GM12878 (cell line): Measurements from ENCODE around the gene LURAP1L. TPM values are rescaled to one million over a fixed set of nuclear protein-coding genes. Genes with fewer than 3 reads are reported as not detected.

Experiments
- ATAC-seq: fragments of 200-7000 bp; cut with Tn5 transposase; 3 replicates; pipeline ENCODE4 v1.9.1; 2020; ENCODE audit warnings: mild to moderate bottlenecking, moderate library complexity
- BruUV-seq: library from RNA; stranded (reverse); fragments of 400-500 nt; replicated peaks from 2 replicates; lab custom pipeline; 2021; lab: Mats Ljungman, UMichigan
- CTCF ChIA-PET: fragments of 300-600 bp; sonication (Branson Sonifier 250); formaldehyde crosslinking; extraction: SDS; loops from one replicate; lab custom pipeline; 2021; ENCODE audit warnings: inconsistent platforms; lab: Yijun Ruan, JAX
- POLR2A ChIA-PET: fragments of 350-600 bp; formaldehyde crosslinking; extraction: SDS; loops from one replicate; lab custom pipeline; 2021; ENCODE audit warnings: inconsistent platforms; lab: Charles Lee
- RAD21 ChIA-PET: fragments of 300-600 bp; sonication (Branson Sonifier 250); formaldehyde crosslinking; loops from one replicate; lab custom pipeline; 2023; ENCODE audit warnings: antibody characterized with exemption; ENCODE audit not compliant: unreplicated experiment; lab: Charles Lee
- SMC1A ChIA-PET: fragments of 300-600 bp; sonication (Branson Sonifier 250); formaldehyde crosslinking; loops from one replicate; lab custom pipeline; 2023; ENCODE audit not compliant: unreplicated experiment, uncharacterized antibody; lab: Charles Lee
- DNase-seq: peaks from one replicate; pipeline ENCODE4 v3.0.0-alpha.2; 2011; ENCODE audit warnings: low read depth, low spot score
- FAIRE-seq: peaks from 3 replicates; lab custom pipeline; 2011; peaks lifted over from hg19 to GRCh38; lab: Jason Lieb, UNC
- H2AFZ ChIP-seq: 2 replicates; pipeline ENCODE4 v1.6.0; 2011; ENCODE audit warnings: low read depth, low read length, control low read depth; ENCODE audit not compliant: control insufficient read depth
- H3K27ac ChIP-seq: 2 replicates; pipeline ENCODE4 v1.5.1; 2011; ENCODE audit warnings: control low read depth; ENCODE audit not compliant: control insufficient read depth, insufficient read depth
- H3K27me3 ChIP-seq, 2 experiments: replicated peaks in 1 of 2; 2 replicates each; pipeline versions ENCODE4 v1.6.0 to v1.6.1; 2011; ENCODE audit warnings: low read length in 1 of 2; ENCODE audit not compliant: control insufficient read depth in 2 of 2, insufficient read depth in 2 of 2
- H3K36me3 ChIP-seq, 2 experiments: 2 replicates each; pipeline ENCODE4 v1.5.1; 2011; ENCODE audit warnings: low read length in 1 of 2; ENCODE audit not compliant: control insufficient read depth in 2 of 2, insufficient read depth in 2 of 2
- H3K4me1 ChIP-seq: 2 replicates; pipeline ENCODE4 v1.6.1; 2011; ENCODE audit warnings: mild to moderate bottlenecking, low read length, moderate library complexity, mixed read lengths; ENCODE audit not compliant: control insufficient read depth, insufficient read depth
- H3K4me2 ChIP-seq: 2 replicates; pipeline ENCODE4 v1.6.0; 2011; ENCODE audit warnings: control low read depth; ENCODE audit not compliant: control insufficient read depth, insufficient read depth
- H3K4me3 ChIP-seq: fragments of 200-600 bp; sonication (generic); 2 replicates; pipeline ENCODE4 v1.5.1; 2016
- H3K79me2 ChIP-seq: 2 replicates; pipeline ENCODE4 v1.6.0; 2011; ENCODE audit warnings: low read length; ENCODE audit not compliant: control insufficient read depth, insufficient read depth
- H3K9ac ChIP-seq: 2 replicates; pipeline ENCODE4 v1.8.0; 2011; ENCODE audit warnings: low read length, control low read depth, mixed read lengths; ENCODE audit not compliant: control insufficient read depth, insufficient read depth
- H3K9me3 ChIP-seq: replicated peaks from 3 replicates; pipeline ENCODE4 v1.5.1; 2011; ENCODE audit warnings: mild to moderate bottlenecking, low read length; ENCODE audit not compliant: control insufficient read depth, insufficient read depth
- H4K20me1 ChIP-seq: 2 replicates; pipeline ENCODE4 v1.6.0; 2011; ENCODE audit not compliant: control insufficient read depth, insufficient read depth
- BMI1 ChIP-seq: fragments of 450-650 bp; IDR thresholded peaks from 2 replicates; pipeline ENCODE4 v1.6.1; 2016; ENCODE audit warnings: mild to moderate bottlenecking, moderate library complexity, borderline replicate concordance
- EZH2 ChIP-seq: IDR thresholded peaks from 2 replicates; pipeline ENCODE4 v1.6.1; 2012; ENCODE audit warnings: low read depth, mild to moderate bottlenecking, control low read depth, inconsistent platforms, low read length, borderline replicate concordance; ENCODE audit not compliant: control insufficient read depth
- FOS ChIP-seq: IDR thresholded peaks from 3 replicates; pipeline ENCODE4 v1.6.1; 2011; ENCODE audit warnings: borderline replicate concordance; ENCODE audit not compliant: insufficient read length; ENCODE audit errors: extremely low read depth
- HDAC6 ChIP-seq: fragments of 200-600 bp; sonication (generic); IDR thresholded peaks from one replicate; pipeline ENCODE4 v1.8.0; 2017; ENCODE audit warnings: antibody characterized with exemption; ENCODE audit not compliant: unreplicated experiment
- JUND ChIP-seq: IDR thresholded peaks from 2 replicates; pipeline ENCODE4 v1.6.1; 2012; ENCODE audit warnings: low read depth, mild to moderate bottlenecking, low read length, improper control_type of control experiment, moderate library complexity
- LARP7 ChIP-seq: fragments of 450-650 bp; IDR thresholded peaks from 2 replicates; pipeline ENCODE4 v1.6.1; 2017; ENCODE audit warnings: mild to moderate bottlenecking
- MAX ChIP-seq: IDR thresholded peaks from 2 replicates; pipeline ENCODE4 v1.6.1; 2012; ENCODE audit warnings: low read depth, low read length, improper control_type of control experiment
- MLLT1 ChIP-seq: fragments of 450-650 bp; IDR thresholded peaks from 2 replicates; pipeline ENCODE4 v1.6.1; 2016; ENCODE audit warnings: mild to moderate bottlenecking
- RFX5 ChIP-seq: IDR thresholded peaks from 2 replicates; pipeline ENCODE4 v1.6.1; 2011; ENCODE audit warnings: low read depth, low read length, improper control_type of control experiment
- SP1 ChIP-seq: IDR thresholded peaks from one replicate; pipeline ENCODE4 v1.6.1; 2011; ENCODE audit warnings: low read depth, low read length
- USF1 ChIP-seq: IDR thresholded peaks from 2 replicates; pipeline ENCODE4 v1.6.1; 2011; ENCODE audit warnings: borderline replicate concordance, low read depth, mild to moderate bottlenecking, moderate library complexity, mixed read lengths, low read length; ENCODE audit not compliant: insufficient read depth; ENCODE audit errors: extremely low read length
- WGBS: methylation state at CpG from one replicate; pipeline ENCODE4 v1.1.6; 2016; ENCODE audit warnings: low lambda C conversion rate; ENCODE audit not compliant: insufficient replicate concordance, insufficient coverage; ENCODE audit errors: missing lambda C conversion rate; 5-methylcytosine and 5-hydroxymethylcytosine counted together
- in situ Hi-C: fragments of 300-500 bp; cut with MboI; formaldehyde crosslinking; loops from 9 replicates; pipeline ENCODE4 v1.14.3; 2018; ENCODE audit warnings: mixed read lengths
- intact Hi-C: fragments of 100-400 bp; cut with micrococcal nuclease; formaldehyde crosslinking; loops from one replicate; pipeline ENCODE4 v1.14.2; 2022; ENCODE audit not compliant: unreplicated experiment
- polyA plus RNA-seq, 11 experiments: library from polyadenylated mRNA; depleted of rRNA in 4 of 11; unstranded in 6 of 11; stranded (reverse) in 5 of 11; fragments of >200 nt; fragmentation: Nextera tagmentation in 4 of 11; fragmentation: Illumina TruSeq in 1 of 11; extraction: Ambion mirVana in 4 of 11; extraction: Trizol in 1 of 11; gene quantifications; 1 replicate in 1 of 11; 2 replicates in 10 of 11; pipeline versions ENCODE4 v1.2.1 to v1.2.3, GENCODE V29; 2011 to 2016; ENCODE audit warnings: inconsistent platforms in 2 of 11, missing spikeins in 2 of 11, low read depth in 1 of 11
- total RNA-seq, 4 experiments: library from RNA; depleted of rRNA in 3 of 4; stranded (reverse); fragments of >200 nt in 3 of 4; fragmentation: Illumina TruSeq in 1 of 4; extraction: Trizol in 1 of 4; gene quantifications; 2 replicates each; pipeline versions ENCODE4 v1.2.1 to v1.2.3, GENCODE V29; 2013 to 2021

Gene LURAP1L
- total and polyA plus RNA-seq, 10 of the 15 experiments (the other 5 are each of a cell fraction or from before 2014, with no cell fraction given) = 0.19 to 3.7 (median 0.69) TPM

- no peak for TF ChIP-seq RFX5
- TF ChIP-seq SP1 = no peak
- TF ChIP-seq FOS = no peak
- TF ChIP-seq, all 136 proteins: peak for 0
Measured at GRCh38 chr9:12748954-12749353, 25.9 kb upstream of the LURAP1L start (continued).

- H3K9ac ChIP-seq = no peak overlapping the region
- no peaks in the 10 kb centered on the region for H3K9me3 ChIP-seq
- H4K20me1 ChIP-seq = no peaks in the 10 kb centered on the region
- intact Hi-C loops = no loop called here
- H3K4me2 ChIP-seq = no peak overlapping the region
- no peak overlapping the region for H3K4me3 ChIP-seq
- RAD21 ChIA-PET = interaction anchor here (1.3 kb wide), 1 partner anchor 32 kb away, joined by 3 read pairs; no protein-coding TSS in a partner anchor
- TF ChIP-seq LARP7 = no peak
- no peak for TF ChIP-seq BMI1
- TF ChIP-seq JUND = no peak
- no peak for TF ChIP-seq EZH2
- TF ChIP-seq MAX = no peak
- TF ChIP-seq HDAC6 = no peak
- TF ChIP-seq USF1 = no peak
- TF ChIP-seq MLLT1 = no peak
- SMC1A ChIA-PET = interaction anchor here (0.7 to 2.1 kb wide), 3 partner anchors 11 to 64 kb away, joined by 3 to 8 read pairs (median 3); no protein-coding TSS in a partner anchor
- in situ Hi-C loops = no loop called here
- DNase-seq = no peak
- H3K4me1 ChIP-seq = no peaks in the 10 kb centered on the region
- H3K27ac ChIP-seq = no peak overlapping the region
- no peaks in the 10 kb centered on the region for H3K36me3 ChIP-seq
- CTCF ChIA-PET = interaction anchor here (1.3 to 1.7 kb wide), 2 partner anchors 22 to 23 kb away, joined by 3 read pairs; no protein-coding TSS in a partner anchor
- no peak overlapping the region for H2AFZ ChIP-seq
- BruUV-seq = no TSS peak
- H3K79me2 ChIP-seq = no peaks in the 10 kb centered on the region
- no peaks in the 10 kb centered on the region for H3K27me3 ChIP-seq
- ATAC-seq = no peak
- POLR2A ChIA-PET = no interaction called here
- FAIRE-seq = no peak
- 97% methylated on average over 3 of the region's 3 CpGs for WGBS
Measured at GRCh38 chr9:12753931-12754330, 20.9 kb upstream of the LURAP1L start.
